ENCODE measurements around the gene SNX8.

SNX8 gene

DNA sequence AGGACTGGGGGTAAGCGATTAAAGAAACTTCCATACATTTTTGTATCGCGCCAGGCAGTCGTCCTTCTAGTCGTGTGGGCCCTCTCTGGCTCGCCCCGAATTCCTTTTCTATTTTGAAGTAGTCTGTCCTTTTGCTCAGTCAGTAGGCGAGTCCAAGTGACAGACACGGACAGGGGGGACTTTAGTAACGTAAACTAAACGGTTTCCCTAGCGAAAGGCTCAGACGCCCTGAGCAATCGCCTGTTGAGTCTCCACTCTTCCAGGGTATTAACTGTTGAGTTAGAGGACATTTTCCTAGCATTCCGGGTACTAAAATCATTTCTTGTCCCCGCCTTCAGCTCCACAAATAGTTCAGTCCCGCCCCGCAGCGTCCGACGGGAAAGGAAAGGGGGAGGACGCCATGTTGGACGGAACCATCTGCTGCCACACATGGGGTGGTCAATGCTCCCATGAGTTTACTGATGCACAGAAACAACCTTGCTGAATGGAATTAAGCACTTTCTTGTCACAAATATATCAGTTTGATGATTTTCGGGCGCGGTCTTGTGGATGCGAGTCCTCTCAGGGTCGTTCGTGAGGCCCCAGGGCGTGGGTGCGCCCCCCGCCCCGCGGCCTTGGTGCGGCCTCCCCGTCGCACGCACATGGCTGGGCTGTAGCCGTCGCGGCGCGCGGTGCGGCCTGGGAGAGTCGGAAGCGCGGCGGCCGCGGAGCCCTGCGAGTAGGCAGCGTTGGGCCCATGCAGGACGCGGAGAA lies 40.1 kb upstream of the SNX8 start, which contains the start of gene EIF3B:
TSS of gene EIF3B (plus strand) at position 642 of the 753 bp plus-strand sequence. CDS start at position 737, 95 bp downstream.
- Histone ChIP-seq H3K36me3 (ENCODE audit: low read depth) (peaks cover 35% of the 10 kb centered on the region), H3K9me3 (ENCODE audit: severe bottlenecking) (no peaks in the 10 kb centered on the region), H3K27me3 (ENCODE audit: insufficient read depth, poor library complexity, severe bottlenecking) (no peaks in the 10 kb centered on the region), H3K4me3 (ENCODE audit: severe bottlenecking) (peak within 1 kb of the TSS; percentile 96), H3K27ac (ENCODE audit: poor library complexity, severe bottlenecking) (peak within 1 kb of the TSS; percentile 87), H3K4me1 (ENCODE audit: insufficient read depth, poor library complexity, severe bottlenecking) (peaks cover 14% of the 10 kb centered on the region)
- DNase-seq (ENCODE audit: low spot score) (peak; percentile 86), ATAC-seq (ENCODE audit: low read depth) (peak; percentile 84)
- TF ChIP-seq, protein P1, sequence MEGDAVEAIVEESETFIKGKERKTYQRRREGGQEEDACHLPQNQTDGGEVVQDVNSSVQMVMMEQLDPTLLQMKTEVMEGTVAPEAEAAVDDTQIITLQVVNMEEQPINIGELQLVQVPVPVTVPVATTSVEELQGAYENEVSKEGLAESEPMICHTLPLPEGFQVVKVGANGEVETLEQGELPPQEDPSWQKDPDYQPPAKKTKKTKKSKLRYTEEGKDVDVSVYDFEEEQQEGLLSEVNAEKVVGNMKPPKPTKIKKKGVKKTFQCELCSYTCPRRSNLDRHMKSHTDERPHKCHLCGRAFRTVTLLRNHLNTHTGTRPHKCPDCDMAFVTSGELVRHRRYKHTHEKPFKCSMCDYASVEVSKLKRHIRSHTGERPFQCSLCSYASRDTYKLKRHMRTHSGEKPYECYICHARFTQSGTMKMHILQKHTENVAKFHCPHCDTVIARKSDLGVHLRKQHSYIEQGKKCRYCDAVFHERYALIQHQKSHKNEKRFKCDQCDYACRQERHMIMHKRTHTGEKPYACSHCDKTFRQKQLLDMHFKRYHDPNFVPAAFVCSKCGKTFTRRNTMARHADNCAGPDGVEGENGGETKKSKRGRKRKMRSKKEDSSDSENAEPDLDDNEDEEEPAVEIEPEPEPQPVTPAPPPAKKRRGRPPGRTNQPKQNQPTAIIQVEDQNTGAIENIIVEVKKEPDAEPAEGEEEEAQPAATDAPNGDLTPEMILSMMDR (IDR thresholded peaks at IDR 0.05; ENCODE audit: poor library complexity, severe bottlenecking), result no peak

DNA sequence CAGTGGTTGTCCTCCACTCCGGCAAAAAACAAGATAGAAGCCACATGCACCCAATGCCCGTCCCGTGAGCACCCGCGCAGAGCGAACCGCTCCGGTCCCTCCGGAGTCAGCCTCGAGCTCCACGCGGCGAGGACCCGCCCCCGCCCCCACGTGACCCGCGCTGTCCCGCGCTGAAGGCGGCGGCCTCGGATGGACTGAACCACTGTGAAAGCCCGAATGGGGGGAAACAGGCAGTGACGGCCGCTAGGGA lies 39.6 kb upstream of the SNX8 start:
- TF ChIP-seq, protein P1 (IDR thresholded peaks at IDR 0.05; ENCODE audit: poor library complexity, severe bottlenecking), result no peak
- Histone ChIP-seq H3K27me3 (ENCODE audit: insufficient read depth, poor library complexity, severe bottlenecking) (no peaks in the 10 kb centered on the region), H3K4me3 (ENCODE audit: severe bottlenecking) (peak overlapping the region; percentile 96), H3K9me3 (ENCODE audit: severe bottlenecking) (no peaks in the 10 kb centered on the region), H3K27ac (ENCODE audit: poor library complexity, severe bottlenecking) (peak overlapping the region; percentile 87), H3K36me3 (ENCODE audit: low read depth) (peaks cover 30% of the 10 kb centered on the region), H3K4me1 (ENCODE audit: insufficient read depth, poor library complexity, severe bottlenecking) (peaks cover 14% of the 10 kb centered on the region)
- DNase-seq (ENCODE audit: low spot score), result peak; percentile 87
- peak; percentile 76 for ATAC-seq (ENCODE audit: low read depth)

DNA sequence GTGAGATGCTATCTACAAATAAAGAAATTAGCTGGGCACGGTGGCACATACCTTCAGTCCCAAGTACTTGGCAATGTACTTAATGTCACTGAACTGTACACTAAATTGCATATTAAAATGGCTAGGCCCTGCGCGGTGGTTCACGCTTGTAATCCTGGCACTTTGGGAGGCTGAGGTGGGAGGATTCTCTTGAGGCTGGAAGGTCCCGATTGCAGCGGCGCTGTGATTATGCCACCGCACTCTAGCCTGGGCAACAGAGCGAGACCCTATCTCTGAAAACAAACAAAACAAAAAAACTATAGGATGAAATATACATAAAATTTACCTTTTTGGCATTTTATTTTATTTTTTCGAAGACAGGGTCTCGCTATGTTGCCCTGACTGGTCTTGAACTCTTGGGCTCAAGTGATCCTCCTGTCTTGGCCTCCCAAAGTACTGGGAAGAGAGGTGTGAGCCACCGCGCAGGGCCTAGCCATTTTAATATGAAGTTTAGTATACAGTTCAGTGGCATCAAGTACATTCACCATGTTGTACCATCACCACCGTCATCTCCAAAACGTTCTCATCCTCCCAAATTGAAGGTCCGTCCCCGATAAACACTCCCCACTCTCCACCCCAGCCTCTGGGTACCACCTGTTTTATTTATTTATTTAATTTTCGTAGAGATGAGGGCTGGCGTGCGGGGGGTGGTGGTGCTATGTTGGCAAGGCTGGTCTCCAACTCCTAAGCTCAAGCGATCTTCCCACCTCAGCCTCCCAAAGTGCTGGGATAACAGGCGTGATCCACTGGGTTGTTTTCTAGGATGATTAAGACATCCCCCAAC lies 39.1 kb upstream of the SNX8 start:
- peaks cover 14% of the 10 kb centered on the region for H3K4me1 ChIP-seq (ENCODE audit: insufficient read depth, poor library complexity, severe bottlenecking)
- TF ChIP-seq, protein P1 (IDR thresholded peaks at IDR 0.05; ENCODE audit: poor library complexity, severe bottlenecking), result no peak
- peaks cover 24% of the 10 kb centered on the region for H3K36me3 ChIP-seq (ENCODE audit: low read depth)
- H3K27me3 ChIP-seq (ENCODE audit: insufficient read depth, poor library complexity, severe bottlenecking), result no peaks in the 10 kb centered on the region
- peak; percentile 2; the same call in 2 of the 3 replicates for ATAC-seq (ENCODE audit: low read depth)
- no peaks in the 10 kb centered on the region for H3K9me3 ChIP-seq (ENCODE audit: severe bottlenecking)
- peak overlapping the region; percentile 96 for H3K4me3 ChIP-seq (ENCODE audit: severe bottlenecking)
- DNase-seq (ENCODE audit: low spot score), result no peak
- H3K27ac ChIP-seq (ENCODE audit: poor library complexity, severe bottlenecking), result peak overlapping the region; percentile 87

DNA sequence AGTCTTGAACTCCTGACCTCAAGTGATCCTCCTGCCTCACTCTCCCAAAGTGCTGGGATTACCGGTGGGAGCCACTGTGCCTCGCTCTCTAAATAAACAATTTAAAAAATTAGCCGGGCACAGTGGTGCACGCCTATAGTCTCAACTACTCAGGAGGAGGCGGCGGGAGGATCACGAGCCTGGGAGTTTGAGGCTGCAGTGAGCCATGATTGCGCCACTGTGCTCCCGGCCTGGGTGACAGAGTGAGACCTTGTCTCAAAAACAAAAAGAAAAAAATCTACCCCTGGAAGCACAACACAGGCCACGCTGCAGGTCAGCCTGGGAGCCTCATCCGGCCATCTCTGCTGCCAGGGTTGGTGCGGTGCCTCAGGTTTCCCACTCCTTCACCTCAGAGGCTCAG lies 36.6 kb upstream of the SNX8 start:
- no peaks in the 10 kb centered on the region for H3K27me3 ChIP-seq (ENCODE audit: insufficient read depth, poor library complexity, severe bottlenecking)
- peaks cover 2% of the 10 kb centered on the region; the same call in 1 of the 2 replicates for H3K36me3 ChIP-seq (ENCODE audit: low read depth)
- DNase-seq (ENCODE audit: low spot score), result no peak
- H3K4me3 ChIP-seq (ENCODE audit: severe bottlenecking), result no peak overlapping the region
- no peak for ATAC-seq (ENCODE audit: low read depth)
- TF ChIP-seq, protein P1 (IDR thresholded peaks at IDR 0.05; ENCODE audit: poor library complexity, severe bottlenecking), result no peak
- H3K4me1 ChIP-seq (ENCODE audit: insufficient read depth, poor library complexity, severe bottlenecking), result peaks cover 4% of the 10 kb centered on the region
- H3K9me3 ChIP-seq (ENCODE audit: severe bottlenecking), result no peaks in the 10 kb centered on the region
- no peak overlapping the region for H3K27ac ChIP-seq (ENCODE audit: poor library complexity, severe bottlenecking)

All from RWPE2 (cell line).